ENCODE measurements around the gene DBX1.
A peak's percentile ranks its signal among the peaks of the same experiment; 100 is the strongest.

The DBX1 gene

DNA sequence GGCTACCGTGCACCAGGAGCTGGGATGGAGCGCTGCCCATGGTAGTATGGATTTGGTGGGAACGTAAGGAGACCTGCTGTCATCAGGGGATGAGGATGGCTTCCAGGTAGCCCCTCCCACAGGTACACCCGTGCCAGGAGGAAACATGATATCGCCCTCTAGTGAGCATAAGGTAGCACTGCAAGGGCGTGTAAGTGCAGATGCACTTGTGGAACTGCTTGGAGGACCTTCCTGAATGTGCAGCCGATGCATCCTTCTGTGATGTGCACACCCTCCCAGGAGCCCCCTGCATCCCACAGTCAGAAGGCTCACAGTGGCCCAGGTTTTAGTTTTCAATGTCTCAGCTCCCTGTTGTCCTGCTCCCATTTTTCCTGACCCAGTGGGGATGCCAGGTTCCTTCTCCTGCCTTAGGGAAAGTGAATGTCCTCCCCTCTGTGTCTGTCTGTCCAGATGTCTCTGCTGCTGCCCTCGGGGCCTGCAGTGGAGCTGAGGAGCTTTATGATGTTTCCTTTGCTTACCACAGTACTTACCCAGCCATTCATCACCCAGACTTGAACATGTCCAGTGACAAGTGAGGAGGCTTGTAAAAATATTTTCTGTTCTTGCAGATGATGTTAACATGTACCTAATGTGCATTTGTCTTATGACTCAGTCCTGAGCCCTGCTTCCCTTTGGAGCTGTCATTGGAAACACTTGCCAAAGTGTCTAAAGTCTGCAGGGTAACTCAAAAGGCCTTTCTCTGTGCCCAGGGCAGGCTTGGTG is 49.2 kb downstream of the DBX1 start:
- H3K4me3 ChIP-seq (ENCODE audit: control insufficient read depth, low read depth, low read length): no peak overlapping the region
- TF ChIP-seq, protein P1, sequence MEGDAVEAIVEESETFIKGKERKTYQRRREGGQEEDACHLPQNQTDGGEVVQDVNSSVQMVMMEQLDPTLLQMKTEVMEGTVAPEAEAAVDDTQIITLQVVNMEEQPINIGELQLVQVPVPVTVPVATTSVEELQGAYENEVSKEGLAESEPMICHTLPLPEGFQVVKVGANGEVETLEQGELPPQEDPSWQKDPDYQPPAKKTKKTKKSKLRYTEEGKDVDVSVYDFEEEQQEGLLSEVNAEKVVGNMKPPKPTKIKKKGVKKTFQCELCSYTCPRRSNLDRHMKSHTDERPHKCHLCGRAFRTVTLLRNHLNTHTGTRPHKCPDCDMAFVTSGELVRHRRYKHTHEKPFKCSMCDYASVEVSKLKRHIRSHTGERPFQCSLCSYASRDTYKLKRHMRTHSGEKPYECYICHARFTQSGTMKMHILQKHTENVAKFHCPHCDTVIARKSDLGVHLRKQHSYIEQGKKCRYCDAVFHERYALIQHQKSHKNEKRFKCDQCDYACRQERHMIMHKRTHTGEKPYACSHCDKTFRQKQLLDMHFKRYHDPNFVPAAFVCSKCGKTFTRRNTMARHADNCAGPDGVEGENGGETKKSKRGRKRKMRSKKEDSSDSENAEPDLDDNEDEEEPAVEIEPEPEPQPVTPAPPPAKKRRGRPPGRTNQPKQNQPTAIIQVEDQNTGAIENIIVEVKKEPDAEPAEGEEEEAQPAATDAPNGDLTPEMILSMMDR (IDR thresholded peaks at IDR 0.05; ENCODE audit: control insufficient read depth, insufficient read depth, low read depth, low read length, missing control alignments): peak; percentile 84
- peak; percentile 95 for DNase-seq (ENCODE audit: low read depth)

- TF ChIP-seq, protein P1 (IDR thresholded peaks at IDR 0.05; ENCODE audit: control insufficient read depth, insufficient read depth, low read depth, low read length, missing control alignments): no peak
- no peak for DNase-seq (ENCODE audit: low read depth)
- no peak overlapping the region for H3K4me3 ChIP-seq (ENCODE audit: control insufficient read depth, low read depth, low read length)
Measured at GRCh38 chr11:20109731-20110445, 50.4 kb downstream of the DBX1 start.

Measured in AG09309 (cell line).